SK-N-SH (cell line): ENCODE results near the gene FAM171A2. TPM values are rescaled to one million over a fixed set of nuclear protein-coding genes. Genes with fewer than 3 reads are reported as not detected.

Experiments
- CTCF ChIA-PET: fragments of 300-600, 350-600 bp; formaldehyde crosslinking; extraction: SDS; loops from one replicate; lab custom pipeline; 2021; lab: Yijun Ruan, JAX
- POLR2A ChIA-PET: fragments of 350-600 bp; sonication (Branson Sonifier 250); formaldehyde crosslinking; extraction: SDS; loops from one replicate; lab custom pipeline; 2020; ENCODE audit warnings: antibody characterized with exemption, inconsistent platforms; lab: Yijun Ruan, JAX
- DNase-seq: peaks from one replicate; pipeline ENCODE4 v3.0.0; 2012
- H2AFZ ChIP-seq: fragments of 200-600 bp; sonication (generic); 2 replicates; pipeline ENCODE4 v1.8.1; 2016; ENCODE audit warnings: antibody characterized with exemption, mild to moderate bottlenecking, low read depth
- H3F3A ChIP-seq: fragments of 200-600 bp; sonication (generic); replicated peaks from 2 replicates; pipeline ENCODE3; 2016; ENCODE audit warnings: antibody characterized with exemption, mild to moderate bottlenecking; ENCODE audit not compliant: insufficient read depth
- H3K27ac ChIP-seq, 2 experiments: fragments of 200-500 bp in 1 of 2; fragments of 200-600 bp in 1 of 2; sonication (Bioruptor generic) in 1 of 2; sonication (generic), shearing (Covaris generic) in 1 of 2; 2 replicates each; pipeline versions ENCODE4 v1.5.1 to v1.6.1; 2014 to 2016; ENCODE audit warnings: low read depth in 2 of 2, inconsistent platforms in 1 of 2, low read length in 1 of 2, mild to moderate bottlenecking in 1 of 2, mixed read lengths in 1 of 2
- H3K27me3 ChIP-seq: fragments of 200-600 bp; sonication (generic), shearing (Covaris generic); 2 replicates; pipeline ENCODE4 v1.6.1; 2016; ENCODE audit warnings: mixed run types; ENCODE audit not compliant: insufficient read depth
- H3K36me3 ChIP-seq, 2 experiments: fragments of 200-500 bp in 1 of 2; fragments of 200-600 bp in 1 of 2; sonication (Bioruptor generic) in 1 of 2; sonication (generic) in 1 of 2; replicated peaks in 1 of 2; 2 replicates each; pipeline versions ENCODE3 to v1.5.1; 2014 to 2016; ENCODE audit warnings: low read length in 1 of 2, mild to moderate bottlenecking in 1 of 2; ENCODE audit not compliant: insufficient read depth in 2 of 2, control insufficient read depth in 1 of 2
- H3K4me1 ChIP-seq, 2 experiments: fragments of 200-500 bp in 1 of 2; fragments of 200-600 bp in 1 of 2; sonication (Bioruptor generic) in 1 of 2; sonication (generic), shearing (Covaris generic) in 1 of 2; 2 replicates each; pipeline versions ENCODE4 v1.5.1 to v1.6.1; 2014 to 2016; ENCODE audit warnings: low read depth in 1 of 2, low read length in 1 of 2, mixed run types in 1 of 2; ENCODE audit not compliant: insufficient read depth in 2 of 2, control insufficient read depth in 1 of 2
- H3K4me2 ChIP-seq: fragments of 200-600 bp; sonication (generic), shearing (Covaris generic); 2 replicates; pipeline ENCODE4 v1.6.1; 2017; ENCODE audit warnings: mixed run types
- H3K4me3 ChIP-seq, 2 experiments: fragments of 200-500 bp in 1 of 2; fragments of 200-600 bp in 1 of 2; sonication (Bioruptor generic) in 1 of 2; sonication (generic), shearing (Covaris generic) in 1 of 2; 2 replicates each; pipeline versions ENCODE4 v1.5.1 to v1.8.1; 2014 to 2016; ENCODE audit warnings: low read depth in 2 of 2, inconsistent platforms in 1 of 2, low read length in 1 of 2, mild to moderate bottlenecking in 1 of 2, mixed read lengths in 1 of 2, moderate library complexity in 1 of 2
- H3K79me2 ChIP-seq: fragments of 200-600 bp; sonication (generic); 2 replicates; pipeline ENCODE4 v1.8.1; 2017; ENCODE audit warnings: mild to moderate bottlenecking; ENCODE audit not compliant: insufficient read depth
- H3K9ac ChIP-seq: fragments of 200-600 bp; sonication (generic); 2 replicates; pipeline ENCODE4 v1.6.1; 2017; ENCODE audit warnings: mixed run types
- H3K9me2 ChIP-seq: fragments of 200-600 bp; sonication (generic); 2 replicates; pipeline ENCODE4 v1.6.1; 2017; ENCODE audit warnings: mixed run types
- H3K9me3 ChIP-seq: fragments of 200-600 bp; sonication (generic); 2 replicates; pipeline ENCODE4 v1.6.1; 2017; ENCODE audit warnings: mixed run types, mild to moderate bottlenecking, moderate library complexity
- H4K20me1 ChIP-seq: fragments of 200-600 bp; sonication (generic); 2 replicates; pipeline ENCODE4 v1.6.1; 2017; ENCODE audit warnings: mild to moderate bottlenecking, mixed run types; ENCODE audit not compliant: insufficient read depth
- ELF1 ChIP-seq: IDR thresholded peaks from 2 replicates; pipeline ENCODE4 v1.4.0; 2012
- FOXJ3 ChIP-seq: sonication (generic); formaldehyde crosslinking; IDR thresholded peaks from 2 replicates; pipeline ENCODE4 v1.5.1; 2020; ENCODE audit warnings: mild to moderate bottlenecking, missing genetic modification reagents
- FOXM1 ChIP-seq: IDR thresholded peaks from 2 replicates; pipeline ENCODE4 v1.4.0; 2012; ENCODE audit warnings: low read depth, mild to moderate bottlenecking
- MXI1 ChIP-seq: IDR thresholded peaks from 2 replicates; pipeline ENCODE4 v1.6.1; 2012; ENCODE audit warnings: mild to moderate bottlenecking, low read depth, low read length, improper control_type of control experiment
- NRF1 ChIP-seq: IDR thresholded peaks from 2 replicates; pipeline ENCODE4 v1.6.1; 2012; ENCODE audit warnings: low read depth, mild to moderate bottlenecking, low read length
- RAD21 ChIP-seq: IDR thresholded peaks from 2 replicates; pipeline ENCODE4 v1.6.1; 2012; ENCODE audit warnings: mild to moderate bottlenecking, low read length
- SIN3A ChIP-seq: IDR thresholded peaks from 2 replicates; pipeline ENCODE4 v1.6.1; 2012; ENCODE audit warnings: low read depth, mild to moderate bottlenecking, low read length, moderate library complexity, borderline replicate concordance
- TCF12 ChIP-seq: IDR thresholded peaks from 2 replicates; pipeline ENCODE4 v1.4.0; 2012
- WGBS: methylation state at CpG from one replicate; pipeline ENCODE4 v1.1.6; 2017; ENCODE audit warnings: low lambda C conversion rate; 5-methylcytosine and 5-hydroxymethylcytosine counted together
- polyA plus RNA-seq, 3 experiments: library from polyadenylated mRNA; depleted of rRNA; stranded (reverse); fragments of >200 nt; gene quantifications; 2 replicates each; pipeline ENCODE4 v1.2.3, GENCODE V29; 2012

FAM171A2 gene
- polyA plus RNA-seq, 1 of the 3 experiments (the other 2 are of a cell fraction) = 4.9 TPM

- Histone ChIP-seq H3F3A (peaks cover 3% of the 10 kb centered on the region), H3K27ac (peak overlapping the region in 1 of 2 experiments; percentile 76; a peak in 2 of 4 replicates), H2AFZ (peak overlapping the region; percentile 97), H3K9me3 (no peaks in the 10 kb centered on the region), H3K9me2 (no peaks in the 10 kb centered on the region), H4K20me1 (peaks cover 11% of the 10 kb centered on the region; the same call in 1 of the 2 replicates), H3K36me3 (peaks cover 0 to 2% of the 10 kb centered on the region in 2 experiments), H3K4me2 (peak overlapping the region; percentile 94), H3K4me1 (peaks cover 3 to 22% of the 10 kb centered on the region in 2 experiments; a peak in 1 of 4 replicates), H3K79me2 (peaks cover 7% of the 10 kb centered on the region; the same call in 1 of the 2 replicates), H3K9ac (peak overlapping the region; percentile 85), H3K4me3 (peak overlapping the region; percentile 80 to 89), H3K27me3 (no peaks in the 10 kb centered on the region; the same call in 1 of the 2 replicates)
- POLR2A ChIA-PET = interaction anchor here (1.5 to 2.6 kb wide), 2 partner anchors 11 to 18 kb away, joined by 7 to 11 read pairs; partner anchors contain the start of gene GRN
- WGBS = 0% methylated on average over 18 of the region's 45 CpGs
- peak; percentile 19; the same call in 1 of the 2 replicates for TF ChIP-seq SIN3A
- TF ChIP-seq TCF12 = no peak
- no peak for TF ChIP-seq NRF1
- no peak for TF ChIP-seq FOXJ3 (CRISPR knock-in tag)
- TF ChIP-seq ELF1 = no peak
- TF ChIP-seq RAD21 = no peak
- TF ChIP-seq FOXM1 = no peak
- CTCF ChIA-PET = interaction anchor here (0.6 to 7.6 kb wide), 22 partner anchors 9 to 522 kb away, joined by 3 to 85 read pairs (median 3); partner anchors contain the start of gene GRN
- peak; percentile 89 for DNase-seq
Measured at GRCh38 chr17:44362949-44363612, 572 bp downstream of the FAM171A2 start.

DNA sequence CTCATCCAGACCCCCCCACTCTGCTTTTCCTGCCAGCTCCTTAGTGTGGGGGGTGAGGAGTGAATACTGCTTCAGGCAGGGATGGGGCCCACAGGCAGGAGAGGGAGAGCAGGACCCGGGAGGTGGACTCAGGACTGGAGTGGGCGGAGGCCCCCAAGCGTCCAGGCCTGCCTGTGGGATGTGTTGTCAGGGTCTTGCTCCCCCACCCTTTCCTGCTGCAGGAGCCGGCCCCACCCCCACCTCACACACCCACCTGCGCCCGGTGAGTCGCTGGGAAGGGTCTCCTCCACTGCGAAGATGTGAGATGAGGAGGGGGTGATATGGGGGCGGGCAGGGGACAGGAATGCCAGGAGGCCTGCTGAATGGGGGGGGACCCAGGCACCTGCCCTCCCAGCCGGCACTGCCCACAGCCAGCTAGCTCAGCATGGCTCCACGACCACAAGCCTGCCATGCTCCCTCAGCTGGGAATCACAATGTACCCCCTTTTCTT lies 1.1 kb downstream of the FAM171A2 start:
- Histone ChIP-seq H3K79me2 (peaks cover 7% of the 10 kb centered on the region; the same call in 1 of the 2 replicates), H2AFZ (peak overlapping the region; percentile 97), H3K27me3 (no peaks in the 10 kb centered on the region; the same call in 1 of the 2 replicates), H3F3A (peaks cover 3% of the 10 kb centered on the region), H3K9me2 (no peaks in the 10 kb centered on the region), H3K9ac (peak overlapping the region; percentile 85; the same call in 1 of the 2 replicates), H3K4me3 (peak overlapping the region; percentile 80 to 89), H3K9me3 (no peaks in the 10 kb centered on the region), H4K20me1 (peaks cover 11% of the 10 kb centered on the region; the same call in 1 of the 2 replicates), H3K27ac (peak overlapping the region in 1 of 2 experiments; percentile 76; a peak in 1 of 4 replicates), H3K4me2 (peak overlapping the region; percentile 94), H3K36me3 (peaks cover 0 to 2% of the 10 kb centered on the region in 2 experiments), H3K4me1 (peaks cover 3 to 22% of the 10 kb centered on the region in 2 experiments; a peak in 1 of 4 replicates)
- WGBS = 25% methylated on average over 10 of the region's 11 CpGs
- CTCF ChIA-PET = interaction anchor here (1.1 to 7.6 kb wide), 11 partner anchors 8 to 417 kb away, joined by 3 to 85 read pairs (median 8); partner anchors contain the start of gene GRN
- TF ChIP-seq MXI1 = peak; percentile 77
- no peak for TF ChIP-seq FOXM1
- POLR2A ChIA-PET = interaction anchor here (1.5 to 2.6 kb wide), 2 partner anchors 11 to 17 kb away, joined by 7 to 11 read pairs; partner anchors contain the start of gene GRN
- peak; percentile 67 for DNase-seq
